Endothelial cell (in vitro differentiated cells): ENCODE data around the gene RAB6A. TPM values are rescaled to one million over a fixed set of nuclear protein-coding genes. Genes with fewer than 3 reads are reported as not detected.
"Not testable (repeated sequence)": the region's sequence is repeated elsewhere in the genome, so short reads cannot be mapped to it uniquely, and the experiment has no call there.

Source experiments
- DNase-seq: peaks from one replicate; pipeline ENCODE4 v3.0.0; 2021; ENCODE audit warnings: low spot score
- H3K27ac Mint-ChIP-seq: one replicate; pipeline ENCODE4 v1.8.0; 2021; ENCODE audit warnings: mixed read lengths, inconsistent platforms; ENCODE audit not compliant: unreplicated experiment
- H3K27me3 Mint-ChIP-seq: one replicate; pipeline ENCODE4 v1.8.0; 2021; ENCODE audit warnings: mild to moderate bottlenecking, moderate library complexity, mixed read lengths, inconsistent platforms; ENCODE audit not compliant: unreplicated experiment
- H3K36me3 Mint-ChIP-seq: one replicate; pipeline ENCODE4 v1.8.0; 2021; ENCODE audit warnings: mild to moderate bottlenecking, low read depth, mixed read lengths, inconsistent platforms; ENCODE audit not compliant: unreplicated experiment
- H3K4me1 Mint-ChIP-seq: one replicate; pipeline ENCODE4 v1.8.0; 2021; ENCODE audit warnings: mild to moderate bottlenecking, mixed read lengths, inconsistent platforms; ENCODE audit not compliant: unreplicated experiment
- H3K4me3 Mint-ChIP-seq: one replicate; pipeline ENCODE4 v1.8.0; 2021; ENCODE audit warnings: mild to moderate bottlenecking, mixed read lengths, inconsistent platforms; ENCODE audit not compliant: unreplicated experiment
- H3K9me3 Mint-ChIP-seq: one replicate; pipeline ENCODE4 v1.8.0; 2021; ENCODE audit warnings: mixed read lengths, inconsistent platforms; ENCODE audit not compliant: unreplicated experiment
- total RNA-seq: library from RNA; stranded (reverse); fragmentation: NEBNext Ultra II Directional; extraction: Animal tissue kit (Norgen Biotek cat#: 25700); gene quantifications from one replicate; pipeline ENCODE4 v1.2.1, GENCODE V29; 2021; ENCODE audit not compliant: unreplicated experiment
- TF ChIP-seq, protein P1 (sequence below): fragments of 200-600 bp; sonication (generic); IDR thresholded peaks from one replicate; pipeline ENCODE4 v1.5.0; 2021; ENCODE audit warnings: antibody characterized with exemption; ENCODE audit not compliant: unreplicated experiment

RAB6A gene
- total RNA-seq, 1 donor from 2014 or later = 125 TPM

DNA sequence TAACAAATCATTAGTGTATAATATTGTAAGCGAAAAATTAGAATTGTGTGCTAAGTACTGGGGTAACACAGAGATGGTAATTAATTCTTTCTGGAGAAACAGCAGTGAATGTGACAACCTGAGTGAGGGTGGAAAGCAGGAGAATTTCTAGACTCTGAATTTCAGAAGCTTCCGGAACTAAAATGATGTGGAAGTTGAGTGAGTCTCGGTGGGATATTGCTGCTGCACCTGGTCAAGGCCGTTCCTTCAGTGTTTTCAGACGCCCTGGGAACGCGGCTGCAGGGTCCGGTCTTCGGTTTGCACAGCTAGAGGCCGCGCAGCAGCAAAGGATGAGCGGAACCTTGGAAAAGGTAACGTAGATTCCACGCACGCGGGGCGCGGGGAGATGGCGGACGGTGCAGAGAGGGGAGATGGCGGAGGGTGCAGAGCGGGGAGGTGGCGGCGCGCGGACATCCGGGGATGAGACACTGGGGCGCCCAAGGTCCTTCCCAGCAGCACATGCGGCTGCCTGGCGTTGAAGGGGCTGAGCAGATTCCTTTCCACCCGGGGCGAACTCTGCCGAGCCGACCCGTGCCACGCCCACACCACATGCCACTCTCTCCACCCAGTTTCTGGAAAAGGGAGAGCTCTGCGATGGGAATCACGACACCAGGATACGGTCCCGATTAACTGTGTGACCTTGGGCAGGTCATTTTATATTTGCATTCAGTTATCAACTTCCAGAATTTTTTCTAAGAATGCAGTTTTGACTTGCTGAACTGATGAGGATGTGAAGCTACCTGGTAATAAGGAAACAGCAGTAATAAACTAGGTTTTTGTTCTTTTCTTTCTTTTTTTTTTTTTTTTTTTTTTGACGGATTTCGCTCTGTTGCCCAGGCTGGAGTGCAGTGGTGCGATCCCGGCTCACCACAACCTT lies 27.0 kb upstream of the RAB6A start, which contains the start of gene MRPL48:
Gene MRPL48 (plus strand): TSS at position 232 of the 916 bp plus-strand sequence. CDS start 98 bp downstream, at position 330.
- H3K36me3 Mint-ChIP-seq = peaks cover 5% of the 10 kb centered on the region
- peak within 1 kb of the TSS; percentile 93 for H3K27ac Mint-ChIP-seq
- H3K4me3 Mint-ChIP-seq = peak within 1 kb of the TSS; percentile 98

GRCh38 chr11:73787051-73787642 lies 26.3 kb upstream of the RAB6A start:
- DNase-seq = no peak
- Mint-ChIP-seq H3K27ac (peak overlapping the region; percentile 93), H3K36me3 (peaks cover 5% of the 10 kb centered on the region), H3K4me1 (peaks cover 6% of the 10 kb centered on the region), H3K27me3 (peaks cover 7% of the 10 kb centered on the region), H3K9me3 (no peaks in the 10 kb centered on the region), H3K4me3 (peak overlapping the region; percentile 98)
- TF ChIP-seq, protein P1, sequence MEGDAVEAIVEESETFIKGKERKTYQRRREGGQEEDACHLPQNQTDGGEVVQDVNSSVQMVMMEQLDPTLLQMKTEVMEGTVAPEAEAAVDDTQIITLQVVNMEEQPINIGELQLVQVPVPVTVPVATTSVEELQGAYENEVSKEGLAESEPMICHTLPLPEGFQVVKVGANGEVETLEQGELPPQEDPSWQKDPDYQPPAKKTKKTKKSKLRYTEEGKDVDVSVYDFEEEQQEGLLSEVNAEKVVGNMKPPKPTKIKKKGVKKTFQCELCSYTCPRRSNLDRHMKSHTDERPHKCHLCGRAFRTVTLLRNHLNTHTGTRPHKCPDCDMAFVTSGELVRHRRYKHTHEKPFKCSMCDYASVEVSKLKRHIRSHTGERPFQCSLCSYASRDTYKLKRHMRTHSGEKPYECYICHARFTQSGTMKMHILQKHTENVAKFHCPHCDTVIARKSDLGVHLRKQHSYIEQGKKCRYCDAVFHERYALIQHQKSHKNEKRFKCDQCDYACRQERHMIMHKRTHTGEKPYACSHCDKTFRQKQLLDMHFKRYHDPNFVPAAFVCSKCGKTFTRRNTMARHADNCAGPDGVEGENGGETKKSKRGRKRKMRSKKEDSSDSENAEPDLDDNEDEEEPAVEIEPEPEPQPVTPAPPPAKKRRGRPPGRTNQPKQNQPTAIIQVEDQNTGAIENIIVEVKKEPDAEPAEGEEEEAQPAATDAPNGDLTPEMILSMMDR = no peak

More for the DNA sequence above, 27.0 kb upstream of the RAB6A start, which contains the start of gene MRPL48:
- Mint-ChIP-seq H3K27me3 (peaks cover 7% of the 10 kb centered on the region), H3K9me3 (no peaks in the 10 kb centered on the region), H3K4me1 (peaks cover 6% of the 10 kb centered on the region)
- TF ChIP-seq, protein P1 = no peak
- peak; percentile 70 for DNase-seq

DNA sequence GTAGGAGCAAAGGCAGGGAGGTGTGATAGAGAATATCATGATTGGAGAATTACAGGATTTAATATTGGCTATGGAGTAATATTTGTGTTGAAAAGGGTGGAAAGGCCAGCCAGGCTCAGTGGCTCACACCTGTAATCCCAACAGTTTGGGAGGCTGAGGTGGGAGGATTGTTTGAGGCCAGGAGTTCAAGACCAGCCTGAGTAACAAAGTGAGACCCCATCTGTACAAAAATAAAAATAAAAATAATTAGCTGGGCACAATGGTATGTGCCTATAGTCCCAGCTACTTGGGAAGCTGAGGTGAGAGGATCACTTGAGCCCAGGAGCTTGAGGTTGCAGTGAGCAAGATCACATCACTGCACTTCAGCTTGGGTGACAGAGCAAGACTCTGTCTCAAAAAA lies 24.6 kb upstream of the RAB6A start:
- H3K27ac Mint-ChIP-seq = peak overlapping the region; percentile 21
- not testable (repeated sequence) for DNase-seq, H3K4me3 Mint-ChIP-seq, H3K4me1 Mint-ChIP-seq, H3K36me3 Mint-ChIP-seq, H3K27me3 Mint-ChIP-seq, H3K9me3 Mint-ChIP-seq

DNA sequence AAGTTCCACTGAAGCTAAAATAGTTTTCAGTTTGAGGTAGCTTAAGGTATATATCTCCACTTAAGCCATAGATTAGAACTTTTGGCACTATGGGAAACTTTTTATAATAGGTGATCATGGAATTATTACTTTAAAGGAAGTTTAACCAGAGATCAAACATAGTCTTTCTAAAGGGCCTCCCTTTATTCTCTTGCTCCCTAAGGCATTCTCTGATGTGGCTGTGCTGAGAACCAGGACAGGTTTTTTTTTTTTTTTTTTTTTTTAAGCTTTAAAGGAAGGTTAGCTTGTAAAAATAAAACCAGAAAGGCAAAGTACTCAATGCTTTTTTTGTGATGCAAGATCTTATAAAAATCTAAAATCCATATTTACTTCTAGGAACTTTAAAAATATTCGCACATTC lies 23.9 kb upstream of the RAB6A start:
- no peak overlapping the region for H3K27ac Mint-ChIP-seq
- no peaks in the 10 kb centered on the region for H3K9me3 Mint-ChIP-seq
- H3K36me3 Mint-ChIP-seq = peaks cover 5% of the 10 kb centered on the region
- TF ChIP-seq, protein P1 = no peak
- no peak for DNase-seq
- H3K4me1 Mint-ChIP-seq = peaks cover 6% of the 10 kb centered on the region
- H3K27me3 Mint-ChIP-seq = peaks cover 9% of the 10 kb centered on the region
- no peak overlapping the region for H3K4me3 Mint-ChIP-seq

GRCh38 chr11:73784080-73784634 lies 23.3 kb upstream of the RAB6A start:
- H3K27ac Mint-ChIP-seq = no peak overlapping the region

More at GRCh38 chr11:73784080-73784634, 23.3 kb upstream of the RAB6A start:
- H3K9me3 Mint-ChIP-seq = no peaks in the 10 kb centered on the region
- TF ChIP-seq, protein P1 = no peak
- H3K4me3 Mint-ChIP-seq = no peak overlapping the region
- H3K27me3 Mint-ChIP-seq = peaks cover 11% of the 10 kb centered on the region
- DNase-seq = no peak
- H3K36me3 Mint-ChIP-seq = peaks cover 5% of the 10 kb centered on the region
- H3K4me1 Mint-ChIP-seq = peaks cover 6% of the 10 kb centered on the region
